OCI-LY3 (cell line): ENCODE measurements around the gene CHD2.

Experiments used
- H2AFZ ChIP-seq: fragments of 200-600, 300-600 bp; shearing (Covaris generic); 2 replicates; pipeline ENCODE4 v1.6.0; 2014; ENCODE audit warnings: antibody characterized with exemption, low read depth, low read length
- H3K27ac ChIP-seq: fragments of 200-600, 300-600 bp; sonication (generic); 2 replicates; pipeline ENCODE4 v1.5.1; 2014; ENCODE audit warnings: mild to moderate bottlenecking, low read length, moderate library complexity, mixed read lengths
- H3K27me3 ChIP-seq: fragments of 200-600, 300-600 bp; sonication (generic); 2 replicates; pipeline ENCODE4 v1.6.1; 2014; ENCODE audit warnings: low read depth, low read length, mixed read lengths
- H3K36me3 ChIP-seq: fragments of 200-600, 300-600 bp; sonication (generic); replicated peaks from 2 replicates; pipeline ENCODE3; 2014; ENCODE audit warnings: low read depth, low read length, mixed read lengths
- H3K4me1 ChIP-seq: fragments of 300-600, 200-600 bp; sonication (generic); 2 replicates; pipeline ENCODE4 v1.6.1; 2014; ENCODE audit warnings: low read length, mixed read lengths
- H3K4me2 ChIP-seq: fragments of 200-600, 300-600 bp; sonication (generic); 2 replicates; pipeline ENCODE4 v1.6.1; 2014; ENCODE audit warnings: low read length, mixed read lengths
- H3K4me3 ChIP-seq: fragments of 300-600, 200-600 bp; sonication (generic); 2 replicates; pipeline ENCODE4 v1.5.1; 2014; ENCODE audit warnings: antibody characterized with exemption, mild to moderate bottlenecking, low read length, moderate library complexity
- H3K79me2 ChIP-seq: fragments of 300-600, 200-600 bp; shearing (Covaris generic); 2 replicates; pipeline ENCODE4 v1.6.1; 2014; ENCODE audit warnings: mild to moderate bottlenecking, low read length, mixed read lengths
- H3K9ac ChIP-seq: fragments of 300-600, 200-600 bp; shearing (Covaris generic); 2 replicates; pipeline ENCODE4 v1.6.0; 2014; ENCODE audit warnings: mild to moderate bottlenecking, low read length, moderate library complexity
- H3K9me3 ChIP-seq: fragments of 200-600, 300-600 bp; shearing (Covaris generic); 2 replicates; pipeline ENCODE4 v1.6.1; 2014; ENCODE audit warnings: low read length, mixed read lengths; ENCODE audit not compliant: insufficient read depth
- H4K20me1 ChIP-seq: fragments of 200-600, 300-600 bp; sonication (generic); 2 replicates; pipeline ENCODE4 v1.6.1; 2016; ENCODE audit warnings: low read length, mixed read lengths; ENCODE audit not compliant: insufficient read depth
- CTCF ChIP-seq: fragments of 200-600, 300-600 bp; sonication (generic); IDR thresholded peaks from 2 replicates; pipeline ENCODE4 v1.5.1; 2014; ENCODE audit warnings: antibody characterized with exemption, low read length, low read depth
- EZH2phosphoT487 ChIP-seq: fragments of 200-600 bp; shearing (Covaris generic); IDR thresholded peaks from 2 replicates; pipeline ENCODE4 v1.6.1; 2018; ENCODE audit warnings: antibody characterized with exemption, mixed run types, low read depth

CHD2 gene

GRCh38 chr15:93046721-93047120, 146.6 kb downstream of the CHD2 start:
- H3K4me3 ChIP-seq: no peak overlapping the region
- no peak overlapping the region for H3K4me2 ChIP-seq
- no peaks in the 10 kb centered on the region for H3K79me2 ChIP-seq
- no peaks in the 10 kb centered on the region for H3K9me3 ChIP-seq
- H3K4me1 ChIP-seq: no peaks in the 10 kb centered on the region
- no peaks in the 10 kb centered on the region for H4K20me1 ChIP-seq
- no peaks in the 10 kb centered on the region for H3K36me3 ChIP-seq
- no peaks in the 10 kb centered on the region for H3K27me3 ChIP-seq
- H3K9ac ChIP-seq: no peak overlapping the region
- no peak overlapping the region for H2AFZ ChIP-seq
- TF ChIP-seq EZH2phosphoT487 (no peak), CTCF (no peak)
- no peak overlapping the region for H3K27ac ChIP-seq

GRCh38 chr15:93047621-93048425, 147.7 kb downstream of the CHD2 start:
- H3K4me3 ChIP-seq: no peak overlapping the region
- no peak overlapping the region for H2AFZ ChIP-seq
- H4K20me1 ChIP-seq: no peaks in the 10 kb centered on the region
- no peaks in the 10 kb centered on the region for H3K79me2 ChIP-seq
- H3K4me1 ChIP-seq: no peaks in the 10 kb centered on the region
- no peak overlapping the region for H3K27ac ChIP-seq
- no peak overlapping the region for H3K4me2 ChIP-seq
- H3K27me3 ChIP-seq: no peaks in the 10 kb centered on the region
- no peak overlapping the region for H3K9ac ChIP-seq
- TF ChIP-seq CTCF (no peak), EZH2phosphoT487 (no peak)
- H3K9me3 ChIP-seq: no peaks in the 10 kb centered on the region
- no peaks in the 10 kb centered on the region for H3K36me3 ChIP-seq

- Histone ChIP-seq H3K36me3 (no peaks in the 10 kb centered on the region), H3K4me2 (no peak overlapping the region), H4K20me1 (no peaks in the 10 kb centered on the region), H3K79me2 (no peaks in the 10 kb centered on the region), H3K4me3 (no peak overlapping the region), H3K27me3 (no peaks in the 10 kb centered on the region), H3K9me3 (no peaks in the 10 kb centered on the region), H3K4me1 (no peaks in the 10 kb centered on the region), H2AFZ (no peak overlapping the region), H3K27ac (no peak overlapping the region), H3K9ac (no peak overlapping the region)
- TF ChIP-seq EZH2phosphoT487 (no peak), CTCF (no peak)
These were observed 148.2 kb downstream of the CHD2 start for GRCh38 chr15:93048426-93048721.

GRCh38 chr15:93048759-93049161, 148.6 kb downstream of the CHD2 start:
- Histone ChIP-seq H3K9ac (no peak overlapping the region), H3K36me3 (no peaks in the 10 kb centered on the region), H4K20me1 (no peaks in the 10 kb centered on the region), H3K4me3 (no peak overlapping the region), H2AFZ (no peak overlapping the region), H3K79me2 (no peaks in the 10 kb centered on the region), H3K4me1 (no peaks in the 10 kb centered on the region), H3K27me3 (no peaks in the 10 kb centered on the region), H3K27ac (no peak overlapping the region), H3K4me2 (no peak overlapping the region), H3K9me3 (no peaks in the 10 kb centered on the region)
- TF ChIP-seq EZH2phosphoT487 (no peak), CTCF (no peak)
